Measurements from ENCODE around the gene STX18. TPM values are rescaled to one million over a fixed set of nuclear protein-coding genes. Genes with fewer than 3 reads are reported as not detected.

STX18 gene
- total and polyA plus RNA-seq, 10 of the 15 experiments (the other 5 are each of a cell fraction or from before 2014, with no cell fraction given): 8.2 to 46.6 (median 31.1) TPM

DNA sequence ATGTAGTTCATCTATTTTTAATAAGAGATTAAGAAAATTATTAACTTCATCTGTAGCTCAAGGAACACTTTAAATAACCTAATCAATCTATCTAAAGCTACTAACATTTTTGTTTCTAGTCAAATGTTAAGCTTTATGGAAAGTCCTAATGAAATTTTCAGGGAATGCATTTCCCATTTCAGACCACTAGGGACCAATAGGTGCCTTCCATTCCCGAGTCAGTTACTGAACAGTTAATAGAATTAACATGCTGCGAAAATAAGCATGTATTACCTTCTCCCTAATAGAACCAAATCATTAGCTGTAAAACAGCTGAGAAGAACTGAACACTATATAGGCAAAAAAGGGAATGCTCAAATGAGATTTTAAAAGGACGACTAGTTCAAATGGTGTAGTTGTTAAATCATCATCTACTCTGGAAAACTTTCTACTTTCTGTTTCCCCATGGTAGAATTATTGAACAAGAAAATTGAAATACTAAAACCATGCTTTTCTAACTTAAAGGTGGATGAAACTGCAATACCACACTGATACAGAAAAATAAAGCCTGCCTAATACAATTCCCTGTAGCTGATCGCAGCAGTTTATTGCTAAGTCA is 22.5 kb downstream of the STX18 start:
- ATAC-seq: no peak
- 74% methylated on average over 4 of the region's 4 CpGs for WGBS (ENCODE audit: insufficient coverage, insufficient replicate concordance, low lambda C conversion rate, missing lambda C conversion rate)
- intact Hi-C loops (cut with micrococcal nuclease; ENCODE audit: unreplicated experiment) (no loop called here), in situ Hi-C loops (cut with MboI) (no loop called here)
- no peak overlapping the region for H2AFZ ChIP-seq (ENCODE audit: control insufficient read depth, low read depth, low read length)
- H3K4me1 ChIP-seq (ENCODE audit: control insufficient read depth, insufficient read depth, low read length): peaks cover 23% of the 10 kb centered on the region
- H3K36me3 ChIP-seq (ENCODE audit: control insufficient read depth in 2 of 2, insufficient read depth in 2 of 2, low read length in 1 of 2): no peaks in the 10 kb centered on the region
- H3K27ac ChIP-seq (ENCODE audit: control insufficient read depth, insufficient read depth): no peak overlapping the region
- H3K79me2 ChIP-seq (ENCODE audit: control insufficient read depth, insufficient read depth, low read length): peaks cover 59% of the 10 kb centered on the region
- no peak for TF ChIP-seq SPI1 (IDR thresholded peaks at IDR 0.05; ENCODE audit: borderline replicate concordance, insufficient read depth, low read depth, low read length)
- no peak for TF ChIP-seq WRNIP1 (IDR thresholded peaks at IDR 0.05; ENCODE audit: borderline replicate concordance, low read depth, low read length)
- TF ChIP-seq, protein P1, sequence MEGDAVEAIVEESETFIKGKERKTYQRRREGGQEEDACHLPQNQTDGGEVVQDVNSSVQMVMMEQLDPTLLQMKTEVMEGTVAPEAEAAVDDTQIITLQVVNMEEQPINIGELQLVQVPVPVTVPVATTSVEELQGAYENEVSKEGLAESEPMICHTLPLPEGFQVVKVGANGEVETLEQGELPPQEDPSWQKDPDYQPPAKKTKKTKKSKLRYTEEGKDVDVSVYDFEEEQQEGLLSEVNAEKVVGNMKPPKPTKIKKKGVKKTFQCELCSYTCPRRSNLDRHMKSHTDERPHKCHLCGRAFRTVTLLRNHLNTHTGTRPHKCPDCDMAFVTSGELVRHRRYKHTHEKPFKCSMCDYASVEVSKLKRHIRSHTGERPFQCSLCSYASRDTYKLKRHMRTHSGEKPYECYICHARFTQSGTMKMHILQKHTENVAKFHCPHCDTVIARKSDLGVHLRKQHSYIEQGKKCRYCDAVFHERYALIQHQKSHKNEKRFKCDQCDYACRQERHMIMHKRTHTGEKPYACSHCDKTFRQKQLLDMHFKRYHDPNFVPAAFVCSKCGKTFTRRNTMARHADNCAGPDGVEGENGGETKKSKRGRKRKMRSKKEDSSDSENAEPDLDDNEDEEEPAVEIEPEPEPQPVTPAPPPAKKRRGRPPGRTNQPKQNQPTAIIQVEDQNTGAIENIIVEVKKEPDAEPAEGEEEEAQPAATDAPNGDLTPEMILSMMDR (IDR thresholded peaks at IDR 0.05 in 2 of 3, conservative IDR thresholded peaks at IDR 0.05 in 1 of 3; ENCODE audit: control insufficient read depth in 2 of 3, extremely low read depth in 1 of 3, insufficient read depth in 1 of 3, low read depth in 3 of 3, low read length in 3 of 3): peak; percentile 10 to 38 (median 36); a peak in 4 of 6 replicates
- BruUV-seq (replicated peaks): no TSS peak
- no peaks in the 10 kb centered on the region for H3K27me3 ChIP-seq (replicated peaks in 1 of 2; ENCODE audit: control insufficient read depth in 2 of 2, insufficient read depth in 2 of 2, low read length in 1 of 2)
- H3K9ac ChIP-seq (ENCODE audit: control insufficient read depth, insufficient read depth, low read length): no peak overlapping the region
- no peak overlapping the region for H3K4me2 ChIP-seq (ENCODE audit: control insufficient read depth, insufficient read depth)
- no peak for FAIRE-seq
- CTCF ChIA-PET: interaction anchor here (0.9 to 8.8 kb wide), 15 partner anchors 8 to 360 kb away, joined by 3 to 134 read pairs (median 7); partner anchors contain the start of gene STX18
- SMC1A ChIA-PET (ENCODE audit: uncharacterized antibody, unreplicated experiment): interaction anchor here (1.0 to 14.4 kb wide), 8 partner anchors 8 to 32 kb away, joined by 4 to 175 read pairs (median 17); partner anchors contain the start of gene STX18
- no peaks in the 10 kb centered on the region for H4K20me1 ChIP-seq (ENCODE audit: control insufficient read depth, insufficient read depth)
- H3K4me3 ChIP-seq: no peak overlapping the region
- RAD21 ChIA-PET (ENCODE audit: unreplicated experiment): interaction anchor here (0.6 to 4.3 kb wide), 8 partner anchors 14 to 244 kb away, joined by 3 to 18 read pairs (median 6); partner anchors contain the start of gene STX18
- POLR2A ChIA-PET: interaction anchor here (0.5 to 1.7 kb wide), 4 partner anchors 17 to 1672 kb away, joined by 3 to 6 read pairs (median 6); partner anchors contain the start of gene STX18
- no peaks in the 10 kb centered on the region for H3K9me3 ChIP-seq (replicated peaks; ENCODE audit: control insufficient read depth, insufficient read depth, low read length)
- no peak for DNase-seq (ENCODE audit: low read depth, low spot score)
